Measurements from ENCODE around the gene ZCCHC2. TPM values are rescaled to one million over a fixed set of nuclear protein-coding genes. Genes with fewer than 3 reads are reported as not detected.

ZCCHC2 gene
- total RNA-seq, 6 experiments from 2014 or later, result 18.9 to 26.6 (median 23.5) TPM

GRCh38 chr18:62571648-62572047, 48.8 kb downstream of the ZCCHC2 start:
- Histone ChIP-seq H3K27me3 (no peaks in the 10 kb centered on the region), H3K9me3 (no peaks in the 10 kb centered on the region), H3K27ac (no peak overlapping the region), H3K4me1 (no peaks in the 10 kb centered on the region), H3K4me3 (no peak overlapping the region), H3K36me3 (peaks cover 5 to 94% (median 31%) of the 10 kb centered on the region in 4 donors)
- DNase-seq (no peak), ATAC-seq (no peak)
- TF ChIP-seq POLR2A (IDR thresholded peaks at IDR 0.05), result no peak
- TF ChIP-seq CTCF (IDR thresholded peaks at IDR 0.05), result no peak
- WGBS (ENCODE audit: insufficient coverage, low coverage, low lambda C conversion rate, missing lambda C conversion rate), result 80% methylated on average over 3 of the region's 3 CpGs
- intact Hi-C loops (cut with DNase I), result no loop called here

GRCh38 chr18:62572456-62572855, 49.6 kb downstream of the ZCCHC2 start:
- no peak overlapping the region for H3K27ac ChIP-seq
- H3K4me3 ChIP-seq, result no peak overlapping the region
- TF ChIP-seq POLR2A (IDR thresholded peaks at IDR 0.05) (no peak), CTCF (IDR thresholded peaks at IDR 0.05) (no peak)
- DNase-seq (no peak), ATAC-seq (no peak)
- intact Hi-C loops (cut with DNase I), result no loop called here
- peaks cover 5 to 86% (median 31%) of the 10 kb centered on the region in 4 donors for H3K36me3 ChIP-seq
- H3K9me3 ChIP-seq, result no peaks in the 10 kb centered on the region
- no peaks in the 10 kb centered on the region for H3K27me3 ChIP-seq
- no peaks in the 10 kb centered on the region for H3K4me1 ChIP-seq
- 94% methylated on average over 3 of the region's 3 CpGs for WGBS (ENCODE audit: insufficient coverage, low coverage, low lambda C conversion rate, missing lambda C conversion rate)

- intact Hi-C loops (cut with DNase I), result no loop called here
- no peak for DNase-seq
- ATAC-seq, result peak in 3 of 4 donors; percentile 11 to 51 (median 19)
These were observed 52.0 kb downstream of the ZCCHC2 start for GRCh38 chr18:62574776-62575175.

GRCh38 chr18:62576271-62576670, 53.4 kb downstream of the ZCCHC2 start:
- intact Hi-C loops (cut with DNase I), result no loop called here
- peak in 2 of 4 donors; percentile 39 to 57 for ATAC-seq
- TF ChIP-seq POLR2A (IDR thresholded peaks at IDR 0.05) (no peak), CTCF (IDR thresholded peaks at IDR 0.05) (no peak)
- Histone ChIP-seq H3K36me3 (peaks cover 7 to 66% (median 19%) of the 10 kb centered on the region in 4 donors), H3K27me3 (no peaks in the 10 kb centered on the region), H3K4me1 (no peaks in the 10 kb centered on the region), H3K4me3 (no peak overlapping the region), H3K9me3 (no peaks in the 10 kb centered on the region), H3K27ac (peak overlapping the region in 1 of 3 donors; percentile 27)
- 78% methylated on average over 9 of the region's 9 CpGs for WGBS (ENCODE audit: insufficient coverage, low coverage, low lambda C conversion rate, missing lambda C conversion rate)
- no peak for DNase-seq

More at GRCh38 chr18:62574776-62575175, 52.0 kb downstream of the ZCCHC2 start:
- WGBS (ENCODE audit: insufficient coverage, low coverage, low lambda C conversion rate, missing lambda C conversion rate), result 100% methylated on average over 6 of the region's 11 CpGs
- peaks cover 11 to 78% (median 28%) of the 10 kb centered on the region in 4 donors for H3K36me3 ChIP-seq
- no peak overlapping the region for H3K4me3 ChIP-seq
- H3K27ac ChIP-seq, result no peak overlapping the region
- H3K4me1 ChIP-seq, result no peaks in the 10 kb centered on the region
- H3K27me3 ChIP-seq, result no peaks in the 10 kb centered on the region
- TF ChIP-seq POLR2A (IDR thresholded peaks at IDR 0.05) (no peak), CTCF (IDR thresholded peaks at IDR 0.05) (no peak)
- no peaks in the 10 kb centered on the region for H3K9me3 ChIP-seq

Data from right lobe of liver (tissue), 6 donors.